GM12801 (cell line): Measurements from ENCODE around the gene HK1.

Source experiments
- CTCF ChIP-seq: IDR thresholded peaks from one replicate; pipeline ENCODE4 v1.5.1; 2011; ENCODE audit warnings: control low read depth; ENCODE audit not compliant: insufficient read length; ENCODE audit errors: extremely low read depth

The HK1 gene

GRCh38 chr10:69315100-69315542 lies 36.8 kb downstream of the HK1 start:
- no peak for TF ChIP-seq CTCF

GRCh38 chr10:69315610-69316312 lies 37.5 kb downstream of the HK1 start:
- TF ChIP-seq CTCF, result no peak

GRCh38 chr10:69316313-69317059 lies 38.2 kb downstream of the HK1 start:
- TF ChIP-seq CTCF, result no peak

- no peak for TF ChIP-seq CTCF
Observed at GRCh38 chr10:69317175-69317604, 38.9 kb downstream of the HK1 start.

GRCh38 chr10:69317626-69318105 lies 39.4 kb downstream of the HK1 start:
- no peak for TF ChIP-seq CTCF

- no peak for TF ChIP-seq CTCF
Observed at GRCh38 chr10:69318106-69318866, 40.0 kb downstream of the HK1 start.
